H9 (cell line): ENCODE data around the gene SCT. TPM values are rescaled to one million over a fixed set of nuclear protein-coding genes. Genes with fewer than 3 reads are reported as not detected.

Experiments
- DNase-seq: peaks from one replicate; pipeline ENCODE4 v3.0.0-alpha.2; 2017
- H2AFZ ChIP-seq: one replicate; pipeline ENCODE4 v1.6.1; 2013; ENCODE audit warnings: mild to moderate bottlenecking, low read length, control low read depth, moderate library complexity
- H2AK5ac ChIP-seq: 2 replicates; pipeline ENCODE4 v1.6.1; 2013; ENCODE audit warnings: low read length, control low read depth, mixed read lengths; ENCODE audit not compliant: insufficient read length
- H2BK120ac ChIP-seq: one replicate; pipeline ENCODE4 v1.6.1; 2013; ENCODE audit warnings: low read depth, mild to moderate bottlenecking, low read length, control low read depth, inconsistent platforms; ENCODE audit not compliant: poor library complexity, severe bottlenecking
- H2BK12ac ChIP-seq: 2 replicates; pipeline ENCODE4 v1.6.1; 2013; ENCODE audit warnings: low read length, control low read depth, mixed read lengths, low read depth; ENCODE audit not compliant: insufficient read length
- H2BK15ac ChIP-seq: 2 replicates; pipeline ENCODE4 v1.6.1; 2013; ENCODE audit warnings: low read depth, low read length, control low read depth
- H2BK20ac ChIP-seq: one replicate; pipeline ENCODE4 v1.6.1; 2013; ENCODE audit warnings: low read depth, mild to moderate bottlenecking, low read length, control low read depth, inconsistent platforms; ENCODE audit not compliant: poor library complexity, severe bottlenecking
- H2BK5ac ChIP-seq: 2 replicates; pipeline ENCODE4 v1.6.1; 2013; ENCODE audit warnings: low read length, control low read depth, mixed read lengths; ENCODE audit not compliant: insufficient read length
- H3K14ac ChIP-seq: 2 replicates; pipeline ENCODE4 v1.6.1; 2013; ENCODE audit warnings: low read length, control low read depth; ENCODE audit not compliant: insufficient read depth
- H3K18ac ChIP-seq: 2 replicates; pipeline ENCODE4 v1.6.1; 2013; ENCODE audit warnings: low read depth, mild to moderate bottlenecking, mixed read lengths, low read length, control low read depth; ENCODE audit not compliant: insufficient read length
- H3K23ac ChIP-seq: 2 replicates; pipeline ENCODE4 v1.6.1; 2013; ENCODE audit warnings: low read length, control low read depth, mixed read lengths, low read depth; ENCODE audit not compliant: insufficient read length
- H3K23me2 ChIP-seq: 2 replicates; pipeline ENCODE4 v1.6.1; 2013; ENCODE audit warnings: low read depth, mild to moderate bottlenecking, mixed read lengths, low read length, control low read depth; ENCODE audit not compliant: insufficient read length, poor library complexity, severe bottlenecking
- H3K27ac ChIP-seq: 2 replicates; pipeline ENCODE4 v1.5.1; 2013; ENCODE audit warnings: low read length, control low read depth, mixed read lengths, low read depth; ENCODE audit not compliant: insufficient read length
- H3K27me3 ChIP-seq: 2 replicates; pipeline ENCODE4 v1.6.1; 2013; ENCODE audit warnings: low read length, control low read depth, inconsistent platforms; ENCODE audit not compliant: insufficient read depth
- H3K4ac ChIP-seq: 2 replicates; pipeline ENCODE4 v1.6.1; 2013; ENCODE audit warnings: low read depth, mild to moderate bottlenecking, control low read depth, inconsistent platforms, low read length, moderate library complexity
- H3K4me1 ChIP-seq: 2 replicates; pipeline ENCODE4 v1.6.1; 2013; ENCODE audit warnings: low read length, control low read depth, inconsistent platforms; ENCODE audit not compliant: insufficient read depth
- H3K4me2 ChIP-seq: 2 replicates; pipeline ENCODE4 v1.6.1; 2013; ENCODE audit warnings: low read length, control low read depth, mixed read lengths; ENCODE audit not compliant: insufficient read length, insufficient read depth
- H3K56ac ChIP-seq: 2 replicates; pipeline ENCODE4 v1.6.1; 2013; ENCODE audit warnings: low read depth, mild to moderate bottlenecking, mixed read lengths, low read length, control low read depth; ENCODE audit not compliant: insufficient read length
- H3K79me1 ChIP-seq: 2 replicates; pipeline ENCODE4 v1.6.1; 2013; ENCODE audit warnings: low read depth, mild to moderate bottlenecking, moderate library complexity, low read length, control low read depth, inconsistent platforms; ENCODE audit not compliant: insufficient read depth, poor library complexity, severe bottlenecking
- H3K79me2 ChIP-seq: 2 replicates; pipeline ENCODE4 v1.6.1; 2013; ENCODE audit warnings: low read length, control low read depth, inconsistent platforms; ENCODE audit not compliant: insufficient read depth
- H3K9ac ChIP-seq: 2 replicates; pipeline ENCODE4 v1.6.1; 2013; ENCODE audit warnings: low read length, control low read depth, mixed read lengths; ENCODE audit not compliant: insufficient read length; ENCODE audit errors: extremely low read depth
- H3K9me3 ChIP-seq: one replicate; pipeline ENCODE4 v1.6.1; 2013; ENCODE audit warnings: low read depth, low read length, inconsistent platforms; ENCODE audit not compliant: control insufficient read depth
- H3T11ph ChIP-seq: one replicate; pipeline ENCODE4 v1.6.1; 2013; ENCODE audit warnings: mild to moderate bottlenecking, low read length, control low read depth, inconsistent platforms
- H4K20me1 ChIP-seq: one replicate; pipeline ENCODE4 v1.6.1; 2013; ENCODE audit not compliant: control insufficient read depth, insufficient read length, insufficient read depth
- H4K5ac ChIP-seq: 2 replicates; pipeline ENCODE4 v1.6.1; 2013; ENCODE audit warnings: low read depth, mild to moderate bottlenecking, mixed read lengths, low read length, control low read depth; ENCODE audit not compliant: insufficient read length
- H4K8ac ChIP-seq: replicated peaks from 2 replicates; pipeline ENCODE4 v1.6.1; 2013; ENCODE audit warnings: low read length, control low read depth, mixed read lengths, low read depth; ENCODE audit not compliant: insufficient read length
- H4K91ac ChIP-seq: 2 replicates; pipeline ENCODE4 v1.6.1; 2013; ENCODE audit warnings: low read depth, mild to moderate bottlenecking, moderate library complexity, mixed read lengths, low read length, control low read depth; ENCODE audit not compliant: insufficient read length
- H3K27ac Mint-ChIP-seq, 3 experiments: 2 replicates in 2 of 3; 3 replicates in 1 of 3; pipeline ENCODE4 v1.8.0; 2020 to 2021; ENCODE audit warnings: mixed read lengths in 3 of 3, mild to moderate bottlenecking in 1 of 3, moderate library complexity in 1 of 3
- H3K27me3 Mint-ChIP-seq: 2 replicates; pipeline ENCODE4 v1.8.0; 2021; ENCODE audit warnings: low read depth, mild to moderate bottlenecking, moderate library complexity, mixed read lengths
- H3K36me3 Mint-ChIP-seq, 3 experiments: 2 replicates in 2 of 3; 3 replicates in 1 of 3; pipeline ENCODE4 v1.8.0; 2020 to 2021; ENCODE audit warnings: low read depth in 3 of 3, mixed read lengths in 3 of 3; ENCODE audit not compliant: insufficient read depth in 1 of 3
- H3K4me1 Mint-ChIP-seq, 2 experiments: 2 replicates each; pipeline ENCODE4 v1.8.0; 2020; ENCODE audit warnings: mixed read lengths in 2 of 2
- H3K4me3 Mint-ChIP-seq, 2 experiments: 2 replicates in 1 of 2; 3 replicates in 1 of 2; pipeline ENCODE4 v1.8.0; 2020 to 2021; ENCODE audit warnings: mild to moderate bottlenecking in 2 of 2, mixed read lengths in 2 of 2, moderate library complexity in 1 of 2
- H3K9me3 Mint-ChIP-seq, 2 experiments: 2 replicates in 1 of 2; 3 replicates in 1 of 2; pipeline ENCODE4 v1.8.0; 2020; ENCODE audit warnings: mild to moderate bottlenecking in 2 of 2, mixed read lengths in 2 of 2, moderate library complexity in 1 of 2
- WGBS: extraction: QIAGEN DNeasy Blood & Tissue Kit; methylation state at CpG from one replicate; pipeline ENCODE4 v1.1.7; 2013; ENCODE audit warnings: missing lambda C conversion rate, low lambda C conversion rate, mixed read lengths; ENCODE audit not compliant: insufficient read length; ENCODE audit errors: extremely low coverage; 5-methylcytosine and 5-hydroxymethylcytosine counted together
- total RNA-seq: library from RNA; stranded (reverse); gene quantifications from 2 replicates; pipeline ENCODE4 v1.2.1, GENCODE V29; 2021
- TF ChIP-seq, protein P1 (sequence below): fragments of 200-600 bp; sonication (generic); conservative IDR thresholded peaks from 3 replicates; pipeline ENCODE4 v1.8.0; 2021; ENCODE audit warnings: antibody characterized with exemption, mild to moderate bottlenecking

SCT gene
- total RNA-seq, 1 experiment from 2014 or later = 1.8 TPM

DNA sequence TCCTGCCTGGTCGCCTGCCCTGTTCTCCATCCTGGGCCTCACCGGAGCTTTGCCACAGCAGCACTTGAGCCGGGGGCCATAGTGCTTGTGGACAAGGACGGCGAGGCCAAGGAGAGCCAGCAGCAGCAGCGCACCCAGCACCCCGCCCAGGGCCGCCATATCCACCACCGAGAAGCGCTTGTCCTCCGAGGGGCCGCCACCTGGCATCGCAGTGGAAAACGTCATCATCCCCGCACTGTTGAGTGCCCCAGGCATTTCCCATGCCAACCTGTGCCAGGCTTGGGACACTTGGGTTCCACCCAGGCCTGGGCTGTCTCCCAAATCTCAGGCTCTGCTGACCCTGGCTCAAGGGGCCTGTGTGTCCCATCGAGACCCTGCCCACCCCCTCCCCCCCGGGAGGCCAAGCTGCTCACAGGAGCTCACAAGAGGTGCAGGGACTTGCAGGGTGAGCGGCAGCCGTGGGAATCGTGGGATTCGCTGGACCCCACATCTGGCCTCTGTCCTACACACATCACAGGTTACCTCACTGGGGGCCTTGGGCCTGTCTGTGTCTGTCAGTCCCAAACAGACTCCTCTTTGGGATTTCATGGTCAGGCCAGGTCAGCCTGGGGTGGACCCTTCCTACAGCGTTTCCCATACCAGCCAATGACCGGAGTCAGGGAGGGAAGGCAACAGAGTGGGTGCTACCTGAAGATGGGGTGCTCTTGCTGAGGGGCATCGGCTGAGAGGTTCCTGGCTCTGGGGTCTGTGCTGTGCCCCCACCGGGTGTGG is 8.9 kb downstream of the SCT start:
- Mint-ChIP-seq H3K4me3 (no peak overlapping the region), H3K27ac (no peak overlapping the region; a peak in 1 of 7 replicates), H3K27me3 (no peaks in the 10 kb centered on the region), H3K9me3 (no peaks in the 10 kb centered on the region), H3K4me1 (peaks cover 0 to 3% of the 10 kb centered on the region in 2 experiments; a peak in 2 of 4 replicates), H3K36me3 (peaks cover 0 to 5% (median 0%) of the 10 kb centered on the region in 3 experiments; a peak in 2 of 7 replicates)
- H3K79me1 ChIP-seq = no peaks in the 10 kb centered on the region
- no peak overlapping the region for H3K9ac ChIP-seq
- H3K23ac ChIP-seq = no peak overlapping the region
- no peaks in the 10 kb centered on the region for H3K4me1 ChIP-seq
- no peak overlapping the region for H3K14ac ChIP-seq
- no peaks in the 10 kb centered on the region for H4K20me1 ChIP-seq
- H3K18ac ChIP-seq = no peak overlapping the region
- no peak overlapping the region for H4K91ac ChIP-seq
- no peak overlapping the region for H3K4ac ChIP-seq
- no peaks in the 10 kb centered on the region for H3K27me3 ChIP-seq
- no peak overlapping the region for H2BK20ac ChIP-seq
- H2BK120ac ChIP-seq = no peak overlapping the region
- no peak overlapping the region for H2AFZ ChIP-seq
- peaks cover 4% of the 10 kb centered on the region for H3K23me2 ChIP-seq
- H4K5ac ChIP-seq = no peak overlapping the region
- H3K56ac ChIP-seq = no peak overlapping the region
- H2AK5ac ChIP-seq = no peak overlapping the region
- H2BK5ac ChIP-seq = no peak overlapping the region
- H2BK12ac ChIP-seq = no peak overlapping the region
- H3K79me2 ChIP-seq = no peaks in the 10 kb centered on the region
- H4K8ac ChIP-seq = no peak overlapping the region
- no peak overlapping the region for H3K27ac ChIP-seq
- DNase-seq = no peak
- no CpG with 5 or more reads among the region's 25 CpGs for WGBS
- H3T11ph ChIP-seq = no peak overlapping the region
- H3K9me3 ChIP-seq = no peaks in the 10 kb centered on the region
- no peak overlapping the region for H3K4me2 ChIP-seq
- H2BK15ac ChIP-seq = no peak overlapping the region
- TF ChIP-seq, protein P1, sequence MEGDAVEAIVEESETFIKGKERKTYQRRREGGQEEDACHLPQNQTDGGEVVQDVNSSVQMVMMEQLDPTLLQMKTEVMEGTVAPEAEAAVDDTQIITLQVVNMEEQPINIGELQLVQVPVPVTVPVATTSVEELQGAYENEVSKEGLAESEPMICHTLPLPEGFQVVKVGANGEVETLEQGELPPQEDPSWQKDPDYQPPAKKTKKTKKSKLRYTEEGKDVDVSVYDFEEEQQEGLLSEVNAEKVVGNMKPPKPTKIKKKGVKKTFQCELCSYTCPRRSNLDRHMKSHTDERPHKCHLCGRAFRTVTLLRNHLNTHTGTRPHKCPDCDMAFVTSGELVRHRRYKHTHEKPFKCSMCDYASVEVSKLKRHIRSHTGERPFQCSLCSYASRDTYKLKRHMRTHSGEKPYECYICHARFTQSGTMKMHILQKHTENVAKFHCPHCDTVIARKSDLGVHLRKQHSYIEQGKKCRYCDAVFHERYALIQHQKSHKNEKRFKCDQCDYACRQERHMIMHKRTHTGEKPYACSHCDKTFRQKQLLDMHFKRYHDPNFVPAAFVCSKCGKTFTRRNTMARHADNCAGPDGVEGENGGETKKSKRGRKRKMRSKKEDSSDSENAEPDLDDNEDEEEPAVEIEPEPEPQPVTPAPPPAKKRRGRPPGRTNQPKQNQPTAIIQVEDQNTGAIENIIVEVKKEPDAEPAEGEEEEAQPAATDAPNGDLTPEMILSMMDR = no peak
